Adipocyte (in vitro differentiated cells): ENCODE measurements around the gene RPL22.

ENCODE experiments used
- DNase-seq: peaks from one replicate; pipeline ENCODE4 v3.0.0-alpha.2; 2015; ENCODE audit warnings: low read depth
- H3K27me3 ChIP-seq: replicated peaks from 2 replicates; pipeline ENCODE4 v1.7.0; 2013; ENCODE audit warnings: mild to moderate bottlenecking, low read length, moderate library complexity; ENCODE audit not compliant: control insufficient read depth, insufficient read depth
- H3K36me3 ChIP-seq: 2 replicates; pipeline ENCODE4 v1.7.0; 2013; ENCODE audit warnings: low read length, mild to moderate bottlenecking, moderate library complexity; ENCODE audit not compliant: control insufficient read depth, insufficient read depth, severe bottlenecking
- H3K4me1 ChIP-seq: 2 replicates; pipeline ENCODE4 v1.7.0; 2013; ENCODE audit warnings: mild to moderate bottlenecking, low read length, moderate library complexity; ENCODE audit not compliant: control insufficient read depth, insufficient read depth
- H3K4me3 ChIP-seq: 2 replicates; pipeline ENCODE4 v1.7.0; 2013; ENCODE audit warnings: mild to moderate bottlenecking, low read length, moderate library complexity
- H3K9ac ChIP-seq: 2 replicates; pipeline ENCODE4 v1.7.0; 2013; ENCODE audit warnings: mild to moderate bottlenecking, low read length, moderate library complexity
- H3K9me3 ChIP-seq: 2 replicates; pipeline ENCODE4 v1.7.0; 2013; ENCODE audit warnings: mild to moderate bottlenecking, low read length, moderate library complexity; ENCODE audit not compliant: control insufficient read depth

Gene RPL22

DNA sequence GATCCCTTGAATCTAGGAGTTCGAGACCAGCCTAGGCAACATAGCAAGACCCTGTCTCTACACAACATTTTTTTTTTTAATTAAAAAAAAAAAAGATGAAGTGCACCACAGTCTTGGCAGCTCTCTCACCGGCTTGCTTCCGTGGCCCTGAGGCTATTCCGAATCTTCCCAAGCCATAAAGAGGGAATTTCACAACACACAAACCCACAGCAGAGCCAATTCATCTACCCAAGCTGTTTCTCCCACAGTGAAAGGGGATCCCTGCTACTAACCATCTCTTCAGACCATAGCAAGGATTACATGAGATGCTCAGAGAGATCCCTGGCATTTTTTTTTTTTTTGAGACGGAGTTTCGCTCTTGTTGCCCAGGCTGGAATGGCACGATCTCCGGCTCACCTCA, 10.9 kb downstream of the RPL22 start:
- Histone ChIP-seq H3K4me1 (peaks cover 12% of the 10 kb centered on the region), H3K27me3 (no peaks in the 10 kb centered on the region), H3K9me3 (no peaks in the 10 kb centered on the region), H3K4me3 (no peak overlapping the region), H3K36me3 (peaks cover 48% of the 10 kb centered on the region), H3K9ac (no peak overlapping the region)
- DNase-seq = no peak

DNA sequence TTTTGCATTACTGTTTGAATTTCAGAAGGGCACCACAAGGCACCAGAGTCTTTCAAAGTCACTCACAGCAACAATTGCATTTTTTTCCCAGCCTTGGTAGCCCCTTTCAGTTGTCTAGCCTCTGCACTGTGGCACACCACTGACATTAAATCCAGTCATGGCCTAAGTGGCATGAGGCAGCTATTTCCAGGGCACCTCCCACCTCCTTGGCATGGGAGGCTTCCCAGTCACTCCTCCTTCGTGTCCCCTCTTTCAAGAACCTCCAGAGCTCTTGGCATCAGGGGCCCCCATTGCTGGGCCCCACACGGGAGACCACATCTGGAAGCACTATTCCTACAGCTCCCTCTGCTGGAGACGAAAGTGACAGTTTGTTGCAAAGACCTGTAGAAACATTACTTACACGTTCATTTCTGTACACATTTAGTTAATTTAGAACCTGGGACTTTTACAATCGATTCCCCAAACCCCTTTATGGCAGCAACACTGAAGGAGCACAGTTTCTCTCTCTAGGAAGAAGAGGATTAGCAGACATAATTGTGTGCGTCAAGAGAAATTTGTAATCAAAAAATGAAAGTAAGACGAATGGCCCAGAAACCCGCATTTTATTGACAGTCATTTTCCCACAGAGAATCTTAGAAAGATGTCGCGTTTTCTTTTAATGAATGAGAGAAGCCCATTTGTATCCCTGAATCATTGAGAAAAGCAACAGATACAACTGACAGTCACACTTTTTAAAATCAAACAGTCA, 13.6 kb downstream of the RPL22 start:
- Histone ChIP-seq H3K4me3 (no peak overlapping the region), H3K4me1 (peaks cover 27% of the 10 kb centered on the region), H3K27me3 (no peaks in the 10 kb centered on the region), H3K9me3 (no peaks in the 10 kb centered on the region), H3K36me3 (peaks cover 28% of the 10 kb centered on the region), H3K9ac (no peak overlapping the region)
- DNase-seq = peak; percentile 76

DNA sequence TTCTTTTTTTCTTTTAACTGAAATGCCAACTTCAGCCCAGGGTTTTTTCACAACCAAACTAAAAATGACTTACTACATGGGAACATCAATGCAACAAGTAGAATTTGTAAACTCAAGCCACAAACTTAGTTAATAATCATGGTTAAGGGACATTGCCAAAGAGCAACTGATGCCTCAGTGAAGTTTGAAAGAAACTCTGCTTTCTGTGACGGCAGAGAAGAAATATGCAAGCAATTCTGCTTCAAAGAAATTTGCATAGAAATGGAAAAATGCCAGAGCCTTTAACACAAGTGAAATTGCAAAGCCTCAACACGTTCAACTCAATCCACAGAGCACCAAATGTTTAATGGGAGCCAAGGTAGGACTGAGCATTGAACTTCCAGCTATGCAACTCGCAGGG, 14.2 kb downstream of the RPL22 start:
- H3K4me3 ChIP-seq = no peak overlapping the region
- H3K27me3 ChIP-seq = no peaks in the 10 kb centered on the region
- no peak overlapping the region for H3K9ac ChIP-seq
- peaks cover 22% of the 10 kb centered on the region for H3K36me3 ChIP-seq
- no peaks in the 10 kb centered on the region for H3K9me3 ChIP-seq
- DNase-seq = peak; percentile 90
- H3K4me1 ChIP-seq = peaks cover 29% of the 10 kb centered on the region

DNA sequence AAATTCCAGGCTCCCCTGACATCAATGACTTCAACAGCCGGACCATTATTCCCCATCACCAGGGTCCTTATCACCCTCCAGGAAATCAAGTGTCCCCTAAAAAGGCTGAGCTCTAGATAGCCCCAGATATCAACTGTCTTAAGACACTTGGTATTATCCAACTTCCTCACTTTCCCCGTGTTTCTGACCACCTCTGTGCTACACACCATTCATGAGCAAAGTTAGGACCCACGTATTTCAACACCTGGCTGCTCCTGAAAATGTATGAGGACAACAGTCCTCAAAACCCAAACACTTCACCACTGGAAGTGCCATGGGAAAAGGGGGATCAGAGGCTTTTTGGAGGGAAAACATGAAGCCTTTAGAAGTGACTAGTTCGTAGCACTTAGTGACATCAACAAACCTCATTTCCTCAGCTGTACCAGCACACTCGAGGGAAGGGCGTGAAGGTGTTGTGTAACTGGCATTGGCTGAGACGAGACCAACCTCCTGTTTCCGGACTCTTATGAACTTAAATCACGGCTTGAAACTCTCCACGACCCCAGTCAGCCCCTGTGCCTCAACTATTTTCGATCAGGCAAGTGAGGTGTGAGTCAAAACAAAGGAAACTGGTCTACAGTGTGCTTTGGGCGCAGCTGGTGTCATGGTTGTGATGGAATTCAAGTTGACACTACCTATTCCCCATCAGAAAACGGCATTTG, 15.2 kb downstream of the RPL22 start:
- peaks cover 14% of the 10 kb centered on the region for H3K36me3 ChIP-seq
- H3K9ac ChIP-seq = no peak overlapping the region
- H3K4me3 ChIP-seq = no peak overlapping the region
- H3K4me1 ChIP-seq = peaks cover 29% of the 10 kb centered on the region
- H3K27me3 ChIP-seq = no peaks in the 10 kb centered on the region
- H3K9me3 ChIP-seq = no peaks in the 10 kb centered on the region
- no peak for DNase-seq

DNA sequence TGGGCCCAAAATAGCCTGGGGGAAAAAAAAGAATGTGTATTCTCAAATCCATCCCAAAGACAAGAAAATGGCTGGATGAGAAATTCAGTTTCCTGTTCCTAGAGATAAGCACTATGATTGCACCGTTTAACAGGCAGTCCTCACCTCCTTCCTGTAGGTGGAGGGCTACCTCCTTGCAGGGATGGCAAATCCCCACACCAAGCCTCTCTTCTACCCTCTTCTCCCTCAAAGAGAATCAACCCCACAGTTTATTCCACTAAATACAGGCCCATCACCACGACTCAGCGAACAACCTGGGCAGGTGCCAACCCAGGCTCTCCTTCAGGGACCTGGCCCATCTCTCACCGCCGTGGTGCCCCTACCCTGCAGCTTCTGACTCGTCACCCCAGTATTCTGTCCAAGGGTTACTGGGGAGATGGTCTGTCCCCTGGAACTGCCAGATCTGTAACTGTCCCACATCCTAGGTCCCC, 15.8 kb downstream of the RPL22 start:
- Histone ChIP-seq H3K4me3 (no peak overlapping the region), H3K4me1 (peaks cover 35% of the 10 kb centered on the region), H3K9me3 (no peaks in the 10 kb centered on the region), H3K36me3 (peaks cover 9% of the 10 kb centered on the region), H3K9ac (no peak overlapping the region), H3K27me3 (peaks cover 5% of the 10 kb centered on the region)
- no peak for DNase-seq

DNA sequence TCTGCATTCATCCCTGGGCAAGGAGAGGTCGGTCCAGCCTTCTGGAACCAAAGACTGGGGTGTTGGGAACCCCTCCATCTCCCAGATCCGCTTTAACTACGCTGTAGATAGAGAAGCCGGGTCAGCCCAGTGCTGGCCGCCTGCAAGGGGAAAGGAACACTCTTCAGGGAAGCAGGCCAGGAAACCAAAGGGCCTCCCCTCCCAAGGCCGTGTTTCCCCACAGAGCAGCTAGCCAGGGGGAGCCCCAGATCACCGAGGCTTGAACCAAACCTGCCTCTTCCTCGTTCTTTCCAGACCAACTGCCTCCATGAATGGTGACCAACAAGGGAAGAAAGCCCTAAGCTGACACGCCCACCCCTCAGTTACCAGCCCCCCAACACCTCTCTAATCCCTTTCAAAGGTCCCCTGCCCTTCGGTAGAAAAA, 18.0 kb downstream of the RPL22 start:
- peaks cover 26% of the 10 kb centered on the region for H3K27me3 ChIP-seq
- peaks cover 35% of the 10 kb centered on the region for H3K4me1 ChIP-seq
- DNase-seq = peak; percentile 32
- H3K36me3 ChIP-seq = peaks cover 9% of the 10 kb centered on the region
- no peaks in the 10 kb centered on the region for H3K9me3 ChIP-seq
- no peak overlapping the region for H3K9ac ChIP-seq
- H3K4me3 ChIP-seq = peak overlapping the region; percentile 27

DNA sequence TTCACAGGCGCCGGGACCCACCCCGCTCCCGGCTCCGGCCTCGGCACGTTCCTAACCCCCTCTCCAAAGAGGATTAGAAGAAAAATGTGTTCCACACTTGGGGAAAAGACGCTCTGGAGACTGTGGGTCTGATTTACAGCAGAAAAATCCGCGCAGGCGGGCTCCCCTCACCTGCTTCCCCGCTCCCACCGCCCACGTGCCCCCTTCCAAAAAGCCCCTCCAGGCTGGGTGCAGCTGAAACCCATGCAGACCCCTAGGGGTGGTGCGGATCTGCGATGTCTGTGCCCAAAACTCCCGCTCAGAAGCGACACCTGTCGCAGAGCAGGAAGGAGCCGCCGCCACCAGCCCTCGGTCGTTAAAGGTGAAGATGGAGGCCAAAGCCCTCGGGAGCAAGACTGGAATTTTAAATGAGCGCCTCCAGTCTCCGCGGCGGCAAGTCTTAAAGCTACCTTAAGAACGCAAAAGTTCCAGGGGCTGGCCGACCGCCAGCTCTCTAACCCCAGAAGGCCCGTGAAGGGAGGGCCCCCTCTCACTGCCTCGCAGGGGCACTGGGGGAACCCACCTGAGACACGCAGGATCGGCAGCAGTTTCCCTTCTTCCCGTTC, 18.6 kb downstream of the RPL22 start:
- no peak for DNase-seq
- H3K4me1 ChIP-seq = peaks cover 35% of the 10 kb centered on the region
- H3K36me3 ChIP-seq = peaks cover 5% of the 10 kb centered on the region
- H3K27me3 ChIP-seq = peaks cover 32% of the 10 kb centered on the region
- peak overlapping the region; percentile 27 for H3K4me3 ChIP-seq
- no peaks in the 10 kb centered on the region for H3K9me3 ChIP-seq
- H3K9ac ChIP-seq = no peak overlapping the region

DNA sequence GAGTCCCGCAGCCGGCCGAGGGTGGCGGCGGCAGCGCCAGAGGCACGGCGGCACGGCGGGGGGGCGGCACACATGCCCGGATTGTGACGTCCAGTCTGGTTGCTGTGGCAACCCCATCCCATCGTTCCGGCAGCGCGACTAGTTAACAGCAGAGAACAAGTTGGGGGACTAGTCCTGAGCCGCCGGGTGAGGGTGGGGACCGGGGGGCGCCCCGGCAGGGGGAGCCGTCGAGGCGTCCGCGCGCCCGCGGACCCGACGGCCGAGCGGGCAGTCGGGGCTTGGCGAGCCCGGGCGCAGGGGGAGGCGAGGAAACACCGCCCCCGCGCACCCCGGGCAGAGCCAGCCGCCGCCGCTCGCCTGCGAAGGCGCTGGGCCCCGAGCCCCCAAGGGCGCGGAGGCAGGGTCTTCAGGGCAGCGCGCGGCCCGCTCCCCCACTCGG, 19.1 kb downstream of the RPL22 start, which contains the start of gene CHD5:
Gene CHD5 (minus strand): TSS at position 54 of the 439 bp plus-strand sequence. CDS start 298 bp downstream, outside the sequence.
- no peaks in the 10 kb centered on the region for H3K9me3 ChIP-seq
- H3K27me3 ChIP-seq = peaks cover 36% of the 10 kb centered on the region
- H3K4me3 ChIP-seq = peak within 1 kb of the TSS; percentile 27
- peaks cover under 1% of the 10 kb centered on the region for H3K36me3 ChIP-seq
- H3K4me1 ChIP-seq = peaks cover 30% of the 10 kb centered on the region
- peak; percentile 44 for DNase-seq
- H3K9ac ChIP-seq = peak within 1 kb of the TSS; percentile 25

DNA sequence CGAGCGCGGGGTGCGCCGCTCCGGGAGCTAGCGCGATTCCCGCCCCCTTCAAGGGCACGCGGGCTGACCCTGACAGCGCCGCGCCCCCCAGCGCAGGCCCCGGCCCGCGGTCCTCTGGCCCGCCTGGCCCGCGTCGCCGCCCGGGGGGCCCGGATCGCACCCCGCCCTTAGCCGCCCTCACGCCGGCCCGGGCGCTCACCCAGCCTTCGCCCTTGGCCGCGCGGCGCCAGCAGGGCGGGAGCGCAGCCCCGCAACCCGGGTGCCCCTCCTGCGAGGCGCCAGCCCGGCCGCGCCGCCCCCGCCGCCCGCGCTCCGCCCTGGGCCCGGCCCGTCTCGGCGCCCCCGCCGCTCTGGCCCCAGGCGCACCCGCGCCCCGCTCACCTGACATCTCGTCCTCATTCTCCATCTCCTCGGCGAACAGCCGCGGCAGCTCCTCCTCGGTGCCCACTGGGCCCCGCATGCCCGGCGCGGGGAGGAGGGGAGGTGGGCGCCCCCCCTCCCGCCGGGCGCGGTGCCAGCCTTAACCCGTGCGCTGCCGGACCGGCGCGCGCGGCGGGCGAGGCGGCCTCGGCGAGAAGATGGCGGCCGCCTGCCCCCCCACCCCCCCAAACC, 19.7 kb downstream of the RPL22 start:
- Histone ChIP-seq H3K27me3 (peaks cover 39% of the 10 kb centered on the region), H3K9ac (no peak overlapping the region), H3K4me1 (peaks cover 27% of the 10 kb centered on the region), H3K36me3 (no peaks in the 10 kb centered on the region), H3K9me3 (no peaks in the 10 kb centered on the region), H3K4me3 (no peak overlapping the region)
- peak; percentile 40 for DNase-seq

DNA sequence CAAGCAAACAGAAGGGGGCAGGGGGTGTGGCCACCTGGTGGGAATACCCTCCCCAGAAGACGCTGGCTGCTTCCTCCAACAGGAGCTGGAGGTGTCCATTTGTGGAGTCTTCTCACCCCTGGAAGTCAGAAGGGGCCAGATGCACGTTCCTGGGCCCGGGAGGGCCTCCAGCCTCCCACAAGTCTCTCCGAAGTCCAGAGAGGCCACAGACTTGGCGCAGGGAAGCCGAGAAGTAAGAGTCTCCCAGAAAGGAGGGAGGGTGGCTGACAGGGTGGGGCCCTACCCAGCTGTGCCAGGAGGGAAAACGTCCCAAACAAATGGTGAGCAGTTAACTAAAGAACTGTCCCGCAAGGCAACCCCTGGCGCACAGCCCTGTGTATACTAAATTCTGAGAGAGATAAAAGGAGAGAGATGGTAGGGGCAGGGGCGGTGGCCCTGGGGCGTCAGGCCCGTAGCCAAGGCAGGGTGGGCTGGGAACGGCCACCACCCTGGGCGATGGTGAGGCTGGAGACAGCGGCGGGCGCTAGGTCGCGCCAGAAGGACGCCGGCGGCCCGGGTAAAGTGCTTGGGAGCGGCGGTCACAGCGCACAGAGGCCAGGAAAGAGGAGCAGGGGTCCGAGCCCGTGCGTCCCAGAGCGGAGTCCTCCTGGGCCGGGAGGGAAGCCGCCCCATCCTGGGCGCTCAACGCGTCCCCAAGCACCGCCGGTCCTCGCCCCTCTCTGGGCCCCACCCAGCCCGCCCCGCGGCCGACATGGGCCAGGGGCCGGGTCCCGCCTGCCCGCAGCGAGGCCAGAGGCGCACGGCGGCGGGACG, 20.4 kb downstream of the RPL22 start:
- no peaks in the 10 kb centered on the region for H3K36me3 ChIP-seq
- H3K27me3 ChIP-seq = peaks cover 46% of the 10 kb centered on the region
- H3K4me3 ChIP-seq = no peak overlapping the region

More for the DNA sequence above, 20.4 kb downstream of the RPL22 start:
- H3K9me3 ChIP-seq = no peaks in the 10 kb centered on the region
- H3K4me1 ChIP-seq = peaks cover 23% of the 10 kb centered on the region
- peak; percentile 31 for DNase-seq
- peak overlapping the region; percentile 25 for H3K9ac ChIP-seq
